Kidney epithelial cell (primary cell): ENCODE results near the gene GAL3ST1. TPM values are rescaled to one million over a fixed set of nuclear protein-coding genes. Genes with fewer than 3 reads are reported as not detected.
A peak's percentile ranks its signal among the peaks of the same experiment; 100 is the strongest.

Source experiments
- DNase-seq: peaks from one replicate; pipeline ENCODE4 v3.0.0-alpha.2; 2010; ENCODE audit warnings: low read depth
- H3K27me3 ChIP-seq: 2 replicates; pipeline ENCODE4 v1.6.0; 2011; ENCODE audit warnings: low read length; ENCODE audit not compliant: control insufficient read depth, insufficient read depth
- H3K36me3 ChIP-seq: 2 replicates; pipeline ENCODE4 v1.5.1; 2011; ENCODE audit warnings: low read length; ENCODE audit not compliant: control insufficient read depth, insufficient read depth
- H3K4me3 ChIP-seq: 2 replicates; pipeline ENCODE4 v1.5.1; 2011; ENCODE audit warnings: low read depth, mild to moderate bottlenecking, control low read depth, low read length
- total RNA-seq: library from RNA; depleted of rRNA; stranded (reverse); fragments of >200 nt; gene quantifications from 2 replicates; pipeline ENCODE4 v1.2.3, GENCODE V29; 2015
- TF ChIP-seq, protein P1 (sequence below): IDR thresholded peaks from 2 replicates; pipeline ENCODE4 v1.5.1; 2011; ENCODE audit warnings: mild to moderate bottlenecking, moderate library complexity, low read length, control low read depth, inconsistent platforms; ENCODE audit not compliant: insufficient read depth, poor library complexity, severe bottlenecking

Gene GAL3ST1
- total RNA-seq, 1 donor from 2014 or later, result 4.0 TPM

DNA sequence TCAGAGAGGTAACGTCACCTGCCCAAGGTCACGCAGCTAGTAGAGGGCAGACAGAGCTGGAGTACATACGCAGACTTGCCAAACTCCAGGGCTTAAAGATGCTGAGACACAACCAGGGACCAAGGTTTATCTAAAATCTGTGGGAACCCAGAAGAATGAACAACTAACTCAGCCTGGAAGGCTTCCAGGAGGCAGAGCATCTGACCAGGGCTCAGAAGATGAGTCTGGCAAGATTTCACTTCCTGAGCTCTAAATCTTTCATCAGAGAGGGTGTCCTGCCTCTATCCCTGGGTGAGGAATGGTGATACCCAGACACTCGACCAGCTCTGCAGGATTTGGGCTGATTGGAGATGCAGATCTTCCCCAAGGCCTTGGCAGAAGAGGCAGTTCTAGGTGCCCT lies 9.1 kb downstream of the GAL3ST1 start:
- no peak for DNase-seq
- Histone ChIP-seq H3K4me3 (no peak overlapping the region), H3K36me3 (no peaks in the 10 kb centered on the region), H3K27me3 (no peaks in the 10 kb centered on the region)
- TF ChIP-seq, protein P1, sequence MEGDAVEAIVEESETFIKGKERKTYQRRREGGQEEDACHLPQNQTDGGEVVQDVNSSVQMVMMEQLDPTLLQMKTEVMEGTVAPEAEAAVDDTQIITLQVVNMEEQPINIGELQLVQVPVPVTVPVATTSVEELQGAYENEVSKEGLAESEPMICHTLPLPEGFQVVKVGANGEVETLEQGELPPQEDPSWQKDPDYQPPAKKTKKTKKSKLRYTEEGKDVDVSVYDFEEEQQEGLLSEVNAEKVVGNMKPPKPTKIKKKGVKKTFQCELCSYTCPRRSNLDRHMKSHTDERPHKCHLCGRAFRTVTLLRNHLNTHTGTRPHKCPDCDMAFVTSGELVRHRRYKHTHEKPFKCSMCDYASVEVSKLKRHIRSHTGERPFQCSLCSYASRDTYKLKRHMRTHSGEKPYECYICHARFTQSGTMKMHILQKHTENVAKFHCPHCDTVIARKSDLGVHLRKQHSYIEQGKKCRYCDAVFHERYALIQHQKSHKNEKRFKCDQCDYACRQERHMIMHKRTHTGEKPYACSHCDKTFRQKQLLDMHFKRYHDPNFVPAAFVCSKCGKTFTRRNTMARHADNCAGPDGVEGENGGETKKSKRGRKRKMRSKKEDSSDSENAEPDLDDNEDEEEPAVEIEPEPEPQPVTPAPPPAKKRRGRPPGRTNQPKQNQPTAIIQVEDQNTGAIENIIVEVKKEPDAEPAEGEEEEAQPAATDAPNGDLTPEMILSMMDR, result no peak

GRCh38 chr22:30564761-30565119 lies 9.7 kb downstream of the GAL3ST1 start:
- no peaks in the 10 kb centered on the region for H3K27me3 ChIP-seq
- no peaks in the 10 kb centered on the region for H3K36me3 ChIP-seq
- TF ChIP-seq, protein P1, result no peak
- H3K4me3 ChIP-seq, result no peak overlapping the region
- DNase-seq, result no peak

DNA sequence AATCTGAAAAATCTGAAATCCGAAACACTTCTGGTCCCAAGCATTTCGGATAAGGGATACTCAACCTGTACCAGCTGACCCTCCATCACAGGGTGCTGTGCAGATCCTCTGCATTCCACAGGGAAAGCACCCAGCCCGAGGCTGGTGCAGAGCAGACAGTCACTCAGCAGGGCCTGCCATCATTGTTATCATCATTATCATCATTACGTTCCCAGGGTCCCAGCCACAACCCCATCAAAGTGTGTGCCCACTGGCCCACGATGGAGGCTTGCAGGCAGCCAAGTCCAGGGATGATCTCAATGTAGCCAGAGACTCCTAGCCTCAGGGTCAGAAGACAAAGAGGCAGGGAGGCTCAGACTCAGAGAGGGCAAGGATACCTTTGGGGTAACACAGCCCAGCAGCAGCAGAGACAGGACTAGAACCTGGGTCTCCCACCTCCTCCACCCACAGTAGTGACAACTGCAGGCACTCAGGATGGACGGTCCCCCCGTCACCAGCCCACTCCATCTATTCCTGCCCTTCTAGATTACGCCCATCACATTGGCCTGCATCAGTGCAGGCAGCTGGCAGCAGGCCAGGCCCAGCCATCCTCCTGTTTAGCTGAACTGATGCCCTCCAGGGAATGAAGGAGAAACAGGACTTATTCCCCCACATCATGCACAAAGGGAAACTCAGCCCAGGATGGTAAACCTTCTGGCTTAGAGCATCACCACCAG lies 10.3 kb downstream of the GAL3ST1 start:
- no peak for DNase-seq
- Histone ChIP-seq H3K4me3 (no peak overlapping the region), H3K36me3 (no peaks in the 10 kb centered on the region), H3K27me3 (no peaks in the 10 kb centered on the region)
- TF ChIP-seq, protein P1, result no peak

- Histone ChIP-seq H3K27me3 (no peaks in the 10 kb centered on the region), H3K36me3 (no peaks in the 10 kb centered on the region), H3K4me3 (no peak overlapping the region)
- DNase-seq, result peak; percentile 21
- TF ChIP-seq, protein P1, result no peak
These were observed 12.1 kb downstream of the GAL3ST1 start for GRCh38 chr22:30562366-30562765.

DNA sequence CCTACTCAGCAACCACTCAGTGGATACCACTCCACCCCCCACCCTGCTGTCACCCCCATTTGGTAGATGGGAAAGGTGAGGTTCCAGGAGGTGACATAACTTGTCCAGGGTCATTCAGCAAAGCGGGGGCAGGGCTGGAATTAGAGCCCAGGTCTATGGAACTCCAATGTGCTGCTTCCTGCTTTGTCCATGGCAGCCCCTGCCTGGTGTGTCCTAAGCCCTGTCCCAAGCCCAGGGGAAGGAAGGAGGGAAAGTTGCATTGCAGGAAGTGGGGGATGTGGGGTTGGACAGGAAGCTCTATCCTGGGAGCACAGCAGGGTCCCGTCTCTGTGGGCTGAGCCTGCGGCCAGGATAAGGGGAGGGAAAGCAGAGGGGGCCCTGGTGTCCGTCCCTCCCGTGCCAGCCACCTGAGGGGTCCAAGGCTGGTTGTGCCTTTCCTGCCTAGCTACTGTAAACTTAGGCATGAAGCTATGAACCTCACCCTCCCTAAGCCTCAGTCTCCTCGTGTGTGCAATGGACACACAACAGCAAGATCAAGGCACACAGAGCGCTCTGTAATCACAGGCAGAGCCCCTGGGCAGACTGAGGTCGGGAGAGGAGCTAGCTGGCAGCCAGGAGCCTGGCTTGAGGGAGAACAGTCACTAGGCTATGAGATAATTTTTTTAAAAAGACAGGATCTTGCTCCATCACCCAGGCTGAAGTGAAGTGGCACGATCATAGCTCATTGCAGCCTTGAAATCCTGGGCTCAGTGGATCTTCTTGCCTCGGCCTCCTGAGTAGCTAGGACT lies 12.9 kb downstream of the GAL3ST1 start:
- Histone ChIP-seq H3K4me3 (no peak overlapping the region), H3K27me3 (no peaks in the 10 kb centered on the region), H3K36me3 (no peaks in the 10 kb centered on the region)
- TF ChIP-seq, protein P1, result no peak
- no peak for DNase-seq
